ENCODE measurements around the gene WDR55. TPM values are rescaled to one million over a fixed set of nuclear protein-coding genes. Genes with fewer than 3 reads are reported as not detected.
A peak's percentile ranks its signal among the peaks of the same experiment; 100 is the strongest.

Gene WDR55
- total and polyA plus RNA-seq, 2 of the 4 experiments (the other 2 are of a cell fraction) = 19.0 to 20.4 TPM

- Histone ChIP-seq H3K4me3 (ENCODE audit: insufficient read depth, low read depth, low read length) (peak overlapping the region; percentile 82), H3K4ac (ENCODE audit: low read depth, low read length) (peak overlapping the region; percentile 15; the same call in 1 of the 2 replicates), H2AK9ac (replicated peaks; ENCODE audit: low read depth, low read length, poor library complexity) (peak overlapping the region; percentile 84), H3K9me1 (ENCODE audit: insufficient read depth, low read length) (peaks cover 3% of the 10 kb centered on the region; the same call in 1 of the 2 replicates), H3K9me3 (ENCODE audit: control insufficient read depth, insufficient read depth, low read length) (no peaks in the 10 kb centered on the region), H3K27me3 (ENCODE audit: control insufficient read depth, insufficient read depth, low read length) (no peaks in the 10 kb centered on the region), H2AK5ac (ENCODE audit: low read depth, low read length) (0 out of 2 replicates have a peak overlapping the region, but pooled peaks have one; percentile 9), H3K9ac (ENCODE audit: low read depth, low read length) (peak overlapping the region; percentile 74), H2BK5ac (ENCODE audit: low read depth, low read length, poor library complexity, severe bottlenecking) (no peak overlapping the region), H3K56ac (ENCODE audit: extremely low read depth, insufficient read depth, low read length) (peak overlapping the region; percentile 24; the same call in 1 of the 2 replicates), H3K4me1 (ENCODE audit: control insufficient read depth, insufficient read depth, low read length) (peaks cover 5% of the 10 kb centered on the region; the same call in 1 of the 2 replicates), H4K91ac (ENCODE audit: insufficient read depth, low read depth, low read length) (no peak overlapping the region), H3K27ac (ENCODE audit: insufficient read depth, low read length) (peak overlapping the region; percentile 25), H2AFZ (replicated peaks; ENCODE audit: low read length, poor library complexity) (peak overlapping the region; percentile 93), H4K20me1 (ENCODE audit: insufficient read depth, low read length) (no peaks in the 10 kb centered on the region), H3K23ac (ENCODE audit: low read depth, low read length) (peak overlapping the region; percentile 41), H3K4me2 (ENCODE audit: low read depth, low read length) (peak overlapping the region; percentile 98), H3K79me1 (ENCODE audit: low read depth in 1 of 2, low read length in 2 of 2) (peaks cover 19 to 38% of the 10 kb centered on the region in 2 experiments), H2BK120ac (ENCODE audit: low read depth, low read length) (no peak overlapping the region), H4K5ac (ENCODE audit: low read depth, low read length) (peak overlapping the region; percentile 30), H4K8ac (ENCODE audit: low read depth in 2 of 2, low read length in 2 of 2) (peak overlapping the region; percentile 0 to 28; a peak in 2 of 4 replicates), H2BK15ac (ENCODE audit: low read depth, low read length) (no peak overlapping the region), H3K36me3 (ENCODE audit: control insufficient read depth, insufficient read depth, low read length) (peaks cover 25% of the 10 kb centered on the region), H3K18ac (ENCODE audit: low read depth, low read length) (no peak overlapping the region), H3K14ac (replicated peaks; ENCODE audit: low read depth, low read length) (0 out of 2 replicates have a peak overlapping the region, but pooled peaks have one; percentile 16), H2BK20ac (ENCODE audit: low read depth, low read length) (no peak overlapping the region)
- no TSS peak for BruUV-seq (replicated peaks)
- in situ Hi-C loops (cut with MboI; ENCODE audit: low sequenced_read_pairs) = loop anchor here (5.0 kb wide), 1 partner anchor 85 kb away; the partner anchor contains the start of genes APBB3 and SLC35A4
- POLR2A ChIA-PET (ENCODE audit: unreplicated experiment) = interaction anchor here (0.9 to 1.0 kb wide), 2 partner anchors 33 to 68 kb away, joined by 3 read pairs; no protein-coding TSS in a partner anchor
- TF ChIP-seq RAD21 (IDR thresholded peaks at IDR 0.05; ENCODE audit: low read length) (no peak), USF2 (IDR thresholded peaks at IDR 0.05; ENCODE audit: low read depth, low read length) (no peak), SMC3 (IDR thresholded peaks at IDR 0.05; ENCODE audit: low read depth, low read length) (peak; percentile 1; the same call in 1 of the 2 replicates), MXI1 (IDR thresholded peaks at IDR 0.05; ENCODE audit: borderline replicate concordance, low read depth, low read length) (no peak), CHD1 (IDR thresholded peaks at IDR 0.05; ENCODE audit: low read depth, low read length) (no peak)
- dilution Hi-C loops (cut with HindIII; ENCODE audit: low sequenced_read_pairs, unreplicated experiment) = no loop called here
- whole genome bisulfite sequencing, 2 experiments (ENCODE audit: extremely low coverage in 2 of 2, insufficient read length in 1 of 2) = 0% methylated on average over 14 of the region's 27 CpGs; no CpG with 5 or more reads in 1 of the 2 experiments
- intact Hi-C loops (cut with micrococcal nuclease) = loop anchor here (2.0 to 5.0 kb wide), 2 partner anchors 14 to 245 kb away; partner anchors contain the start of gene ANKHD1
- DNase-seq = no peak
- CTCF ChIA-PET = interaction anchor here (0.8 to 1.1 kb wide), 2 partner anchors 71 to 403 kb away, joined by 3 read pairs; no protein-coding TSS in a partner anchor
- peak; percentile 25 for ATAC-seq (ENCODE audit: low read depth)
Measured at GRCh38 chr5:140647042-140647419, 17.7 kb upstream of the WDR55 start.
